HepG2 (cell line): ENCODE results near the gene REEP2. TPM values are rescaled to one million over a fixed set of nuclear protein-coding genes. Genes with fewer than 3 reads are reported as not detected.

Experiments used
- ATAC-seq: fragments of 200-7000 bp; cut with Tn5 transposase; 3 replicates; pipeline ENCODE4 v1.9.1; 2020; ENCODE audit warnings: mild to moderate bottlenecking, moderate library complexity
- BruUV-seq: library from RNA; stranded (reverse); fragments of 400-500 nt; replicated peaks from 2 replicates; lab custom pipeline; 2021; lab: Mats Ljungman, UMichigan
- CTCF ChIA-PET: fragments of 300-600 bp; formaldehyde crosslinking; extraction: SDS; loops from one replicate; lab custom pipeline; 2021; ENCODE audit warnings: low total read pairs, inconsistent platforms, low intra/inter-chr PET ratio; lab: Yijun Ruan, JAX
- POLR2A ChIA-PET: fragments of 350-600 bp; sonication (Branson Sonifier 250); formaldehyde crosslinking; loops from one replicate; lab custom pipeline; 2020; ENCODE audit warnings: antibody characterized with exemption, inconsistent platforms; lab: Yijun Ruan, JAX
- DNase-seq: peaks from one replicate; pipeline ENCODE4 v3.0.0-alpha.2; 2015; ENCODE audit warnings: low spot score
- FAIRE-seq: peaks from 3 replicates; lab custom pipeline; 2011; peaks lifted over from hg19 to GRCh38; lab: Jason Lieb, UNC
- H2AFZ ChIP-seq: one replicate; pipeline ENCODE4 v1.6.1; 2011; ENCODE audit warnings: low read length, inconsistent platforms
- H3K27ac ChIP-seq: fragments of 300-600 bp; 3 replicates; pipeline ENCODE4 v1.8.0; 2011; ENCODE audit warnings: mixed run types, mild to moderate bottlenecking, mixed read lengths, low read length, inconsistent platforms; ENCODE audit not compliant: insufficient read depth; ENCODE audit errors: extremely low read length
- H3K27me3 ChIP-seq, 2 experiments: fragments of 200-600 bp in 1 of 2; 2 replicates in 1 of 2; 3 replicates in 1 of 2; pipeline versions ENCODE4 v1.6.0 to v1.8.0; 2011; ENCODE audit warnings: low read length in 2 of 2, mild to moderate bottlenecking in 2 of 2, moderate library complexity in 2 of 2, inconsistent platforms in 1 of 2; ENCODE audit not compliant: insufficient read depth in 2 of 2, control insufficient read depth in 1 of 2
- H3K36me3 ChIP-seq, 2 experiments: fragments of 200-600 bp in 1 of 2; replicated peaks in 1 of 2; 2 replicates in 1 of 2; 3 replicates in 1 of 2; pipeline versions ENCODE4 v1.5.1 to v1.8.0; 2011; ENCODE audit warnings: low read length in 2 of 2, inconsistent platforms in 1 of 2; ENCODE audit not compliant: insufficient read depth in 2 of 2, control insufficient read depth in 1 of 2
- H3K4me1 ChIP-seq: 2 replicates; pipeline ENCODE4 v1.5.1; 2012; ENCODE audit warnings: low read length, inconsistent platforms; ENCODE audit not compliant: insufficient read depth
- H3K4me2 ChIP-seq: 2 replicates; pipeline ENCODE4 v1.6.0; 2011; ENCODE audit warnings: low read depth, low read length, inconsistent platforms
- H3K4me3 ChIP-seq, 3 experiments: fragments of 200-600 bp in 1 of 3; sonication (generic), shearing (Covaris generic) in 1 of 3; replicated peaks in 1 of 3; 2 replicates each; pipeline ENCODE4 v1.5.1; 2011 to 2016; ENCODE audit warnings: low read length in 3 of 3, inconsistent platforms in 2 of 3, low read depth in 2 of 3, mild to moderate bottlenecking in 2 of 3, control low read depth in 1 of 3, mixed read lengths in 1 of 3; ENCODE audit not compliant: insufficient read depth in 1 of 3
- H3K79me2 ChIP-seq: one replicate; pipeline ENCODE4 v1.6.1; 2011; ENCODE audit warnings: low read length, inconsistent platforms; ENCODE audit not compliant: insufficient read depth
- H3K9ac ChIP-seq: 2 replicates; pipeline ENCODE4 v1.6.0; 2011; ENCODE audit warnings: mild to moderate bottlenecking, low read depth, low read length, inconsistent platforms; ENCODE audit not compliant: insufficient read depth
- H3K9me3 ChIP-seq: 2 replicates; pipeline ENCODE4 v1.5.1; 2012; ENCODE audit warnings: mild to moderate bottlenecking, low read length
- H4K20me1 ChIP-seq: 2 replicates; pipeline ENCODE4 v1.6.0; 2011; ENCODE audit warnings: inconsistent platforms, mild to moderate bottlenecking, low read length, moderate library complexity; ENCODE audit not compliant: insufficient read depth
- HDAC1 ChIP-seq: sonication (generic); formaldehyde crosslinking; IDR thresholded peaks from 2 replicates; pipeline ENCODE4 v1.5.1; 2020; ENCODE audit warnings: mild to moderate bottlenecking, missing genetic modification reagents
- TBX2 ChIP-seq: sonication (generic); formaldehyde crosslinking; IDR thresholded peaks from 2 replicates; pipeline ENCODE4 v1.5.0; 2020; ENCODE audit warnings: missing genetic modification reagents, mild to moderate bottlenecking, borderline replicate concordance
- ZFP90 ChIP-seq: sonication (generic); formaldehyde crosslinking; IDR thresholded peaks from 2 replicates; pipeline ENCODE4 v1.8.0; 2022; ENCODE audit warnings: missing genetic modification reagents, mild to moderate bottlenecking, inconsistent platforms, borderline replicate concordance
- ZNF652 ChIP-seq: IDR thresholded peaks from 2 replicates; pipeline ENCODE4 v1.6.1; 2016; ENCODE audit warnings: low read depth, borderline replicate concordance
- ZNF747 ChIP-seq: sonication (generic); formaldehyde crosslinking; IDR thresholded peaks from 2 replicates; pipeline ENCODE4 v1.8.1; 2023; ENCODE audit warnings: missing genetic modification reagents, mild to moderate bottlenecking, borderline replicate concordance
- ZNF788 ChIP-seq: sonication (generic); formaldehyde crosslinking; IDR thresholded peaks from 2 replicates; pipeline ENCODE4 v1.5.0; 2020; ENCODE audit warnings: mild to moderate bottlenecking, missing genetic modification reagents, borderline replicate concordance
- WGBS: methylation state at CpG from one replicate; pipeline ENCODE4 v1.1.6; 2017; ENCODE audit warnings: low lambda C conversion rate; 5-methylcytosine and 5-hydroxymethylcytosine counted together
- in situ Hi-C: cut with HindIII; loops from 2 replicates; pipeline ENCODE4 v1.10.0; 2017; ENCODE audit warnings: low pct_unique_long_range_greater_than_20kb; ENCODE audit not compliant: extremely low pct_ligation_motif_present
- intact Hi-C: fragments of 100-400 bp; cut with micrococcal nuclease; formaldehyde crosslinking; loops from one replicate; pipeline ENCODE4 v1.10.0; 2022; ENCODE audit not compliant: unreplicated experiment
- polyA plus RNA-seq, 8 experiments: library from polyadenylated mRNA; depleted of rRNA in 3 of 8; stranded (reverse) in 7 of 8; unstranded in 1 of 8; fragments of >200 nt; fragmentation: Illumina TruSeq in 4 of 8; extraction: Trizol in 4 of 8; gene quantifications; 2 replicates each; pipeline versions ENCODE4 v1.2.1 to v1.2.3, GENCODE V29; 2011 to 2016; ENCODE audit warnings: low read depth in 4 of 8, missing spikeins in 1 of 8, mixed read lengths in 1 of 8; ENCODE audit not compliant: insufficient read depth in 1 of 8
- total RNA-seq, 5 experiments: library from RNA; depleted of rRNA; stranded (reverse); fragments of >200 nt; fragmentation: Illumina TruSeq; extraction: Trizol; gene quantifications; 2 replicates each; pipeline ENCODE4 v1.2.3, GENCODE V29; 2016; ENCODE audit warnings: low read depth in 1 of 5
- TF ChIP-seq, protein P1 (sequence below): sonication (generic); formaldehyde crosslinking; IDR thresholded peaks from 2 replicates; pipeline ENCODE4 v1.9.0; 2022; ENCODE audit warnings: missing genetic modification reagents, mild to moderate bottlenecking, borderline replicate concordance
- TF ChIP-seq, protein P2 (sequence below): sonication (generic); formaldehyde crosslinking; IDR thresholded peaks from 2 replicates; pipeline ENCODE4 v1.8.0; 2022; ENCODE audit warnings: mild to moderate bottlenecking, missing genetic modification reagents

REEP2 gene
- total and polyA plus RNA-seq, 2 of the 13 experiments (the other 11 are each of a cell fraction or from before 2014, with no cell fraction given) = 5.3 to 7.8 TPM

DNA sequence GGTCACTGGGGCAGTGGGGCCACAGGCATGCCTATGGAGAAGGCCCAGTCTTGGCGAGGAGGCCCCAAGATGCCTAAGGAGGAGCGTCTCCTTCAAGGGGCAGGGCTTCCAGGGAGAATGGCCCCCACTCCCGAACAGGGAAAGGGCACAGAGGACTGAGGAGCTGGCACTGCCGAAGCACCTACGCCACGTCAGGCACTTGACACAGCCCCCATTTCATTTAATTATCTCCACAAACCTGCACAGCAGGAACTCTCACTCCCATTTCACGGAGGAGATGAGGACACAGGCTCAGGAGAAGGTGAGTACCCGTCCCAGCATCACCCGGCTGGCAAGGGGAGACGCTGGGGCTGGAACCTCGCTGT lies 52.4 kb downstream of the REEP2 start:
- peaks cover 53% of the 10 kb centered on the region for H3K4me1 ChIP-seq
- TF ChIP-seq, protein P1, sequence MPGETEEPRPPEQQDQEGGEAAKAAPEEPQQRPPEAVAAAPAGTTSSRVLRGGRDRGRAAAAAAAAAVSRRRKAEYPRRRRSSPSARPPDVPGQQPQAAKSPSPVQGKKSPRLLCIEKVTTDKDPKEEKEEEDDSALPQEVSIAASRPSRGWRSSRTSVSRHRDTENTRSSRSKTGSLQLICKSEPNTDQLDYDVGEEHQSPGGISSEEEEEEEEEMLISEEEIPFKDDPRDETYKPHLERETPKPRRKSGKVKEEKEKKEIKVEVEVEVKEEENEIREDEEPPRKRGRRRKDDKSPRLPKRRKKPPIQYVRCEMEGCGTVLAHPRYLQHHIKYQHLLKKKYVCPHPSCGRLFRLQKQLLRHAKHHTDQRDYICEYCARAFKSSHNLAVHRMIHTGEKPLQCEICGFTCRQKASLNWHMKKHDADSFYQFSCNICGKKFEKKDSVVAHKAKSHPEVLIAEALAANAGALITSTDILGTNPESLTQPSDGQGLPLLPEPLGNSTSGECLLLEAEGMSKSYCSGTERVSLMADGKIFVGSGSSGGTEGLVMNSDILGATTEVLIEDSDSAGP (CRISPR knock-in tag) = peak; percentile 13; the same call in 1 of the 2 replicates
- TF ChIP-seq TBX2 (peak; percentile 33; the same call in 1 of the 2 replicates), HDAC1 (0 out of 2 replicates have a peak, but pooled peaks have one; percentile 2), ZNF788 (CRISPR knock-in tag) (peak; percentile 20; the same call in 1 of the 2 replicates), ZFP90 (0 out of 2 replicates have a peak, but pooled peaks have one; percentile 9), ZNF652 (CRISPR knock-in tag) (no peak), ZNF747 (0 out of 2 replicates have a peak, but pooled peaks have one; percentile 28)
- TF ChIP-seq, protein P2, sequence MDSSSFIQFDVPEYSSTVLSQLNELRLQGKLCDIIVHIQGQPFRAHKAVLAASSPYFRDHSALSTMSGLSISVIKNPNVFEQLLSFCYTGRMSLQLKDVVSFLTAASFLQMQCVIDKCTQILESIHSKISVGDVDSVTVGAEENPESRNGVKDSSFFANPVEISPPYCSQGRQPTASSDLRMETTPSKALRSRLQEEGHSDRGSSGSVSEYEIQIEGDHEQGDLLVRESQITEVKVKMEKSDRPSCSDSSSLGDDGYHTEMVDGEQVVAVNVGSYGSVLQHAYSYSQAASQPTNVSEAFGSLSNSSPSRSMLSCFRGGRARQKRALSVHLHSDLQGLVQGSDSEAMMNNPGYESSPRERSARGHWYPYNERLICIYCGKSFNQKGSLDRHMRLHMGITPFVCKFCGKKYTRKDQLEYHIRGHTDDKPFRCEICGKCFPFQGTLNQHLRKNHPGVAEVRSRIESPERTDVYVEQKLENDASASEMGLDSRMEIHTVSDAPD (CRISPR knock-in tag) = no peak
- in situ Hi-C loops (no loop called here), intact Hi-C loops (no loop called here)
- 25% methylated on average over 9 of the region's 11 CpGs for WGBS
- no peaks in the 10 kb centered on the region for H3K36me3 ChIP-seq
- H3K27me3 ChIP-seq = peaks cover 4 to 35% of the 10 kb centered on the region in 2 experiments; a peak in 4 of 5 replicates
- peak overlapping the region; percentile 92 for H3K4me2 ChIP-seq
- H3K4me3 ChIP-seq = peak overlapping the region; percentile 75 to 82 (median 79); a peak in 5 of 6 replicates
- no TSS peak for BruUV-seq
- CTCF ChIA-PET = interaction anchor here (1.4 kb wide), 1 partner anchor 27 kb away, joined by 4 read pairs; no protein-coding TSS in a partner anchor
- FAIRE-seq (no peak), DNase-seq (no peak), ATAC-seq (no peak)
- H3K79me2 ChIP-seq = no peaks in the 10 kb centered on the region
- H3K9ac ChIP-seq = peak overlapping the region; percentile 59
- no peak overlapping the region for H2AFZ ChIP-seq
- POLR2A ChIA-PET = no interaction called here
- H3K27ac ChIP-seq = no peak overlapping the region
- no peaks in the 10 kb centered on the region for H3K9me3 ChIP-seq
- no peaks in the 10 kb centered on the region for H4K20me1 ChIP-seq
